GM12878 (cell line): ENCODE data around the gene ZMYND11. TPM values are rescaled to one million over a fixed set of nuclear protein-coding genes. Genes with fewer than 3 reads are reported as not detected.

ENCODE experiments used
- ATAC-seq: fragments of 200-7000 bp; cut with Tn5 transposase; 3 replicates; pipeline ENCODE4 v1.9.1; 2020; ENCODE audit warnings: mild to moderate bottlenecking, moderate library complexity
- Bru-seq: library from RNA; stranded (reverse); fragments of 400-500 nt; gene quantifications from one replicate; lab custom pipeline; 2021; lab: Mats Ljungman, UMichigan
- BruChase-seq, 2 experiments: library from RNA; stranded (reverse); fragments of 400-500 nt; gene quantifications; one replicate each; lab custom pipeline; 2021; lab: Mats Ljungman, UMichigan
- BruUV-seq: library from RNA; stranded (reverse); fragments of 400-500 nt; replicated peaks from 2 replicates; lab custom pipeline; 2021; lab: Mats Ljungman, UMichigan
- CTCF ChIA-PET: fragments of 300-600 bp; sonication (Branson Sonifier 250); formaldehyde crosslinking; extraction: SDS; loops from one replicate; lab custom pipeline; 2021; ENCODE audit warnings: inconsistent platforms; lab: Yijun Ruan, JAX
- POLR2A ChIA-PET: fragments of 350-600 bp; formaldehyde crosslinking; extraction: SDS; loops from one replicate; lab custom pipeline; 2021; ENCODE audit warnings: inconsistent platforms; lab: Charles Lee
- RAD21 ChIA-PET: fragments of 300-600 bp; sonication (Branson Sonifier 250); formaldehyde crosslinking; loops from one replicate; lab custom pipeline; 2023; ENCODE audit warnings: antibody characterized with exemption; ENCODE audit not compliant: unreplicated experiment; lab: Charles Lee
- SMC1A ChIA-PET: fragments of 300-600 bp; sonication (Branson Sonifier 250); formaldehyde crosslinking; loops from one replicate; lab custom pipeline; 2023; ENCODE audit not compliant: unreplicated experiment, uncharacterized antibody; lab: Charles Lee
- DNase-seq: peaks from one replicate; pipeline ENCODE4 v3.0.0-alpha.2; 2011; ENCODE audit warnings: low read depth, low spot score
- FAIRE-seq: peaks from 3 replicates; lab custom pipeline; 2011; peaks lifted over from hg19 to GRCh38; lab: Jason Lieb, UNC
- H2AFZ ChIP-seq: 2 replicates; pipeline ENCODE4 v1.6.0; 2011; ENCODE audit warnings: low read depth, low read length, control low read depth; ENCODE audit not compliant: control insufficient read depth
- H3K27ac ChIP-seq: 2 replicates; pipeline ENCODE4 v1.5.1; 2011; ENCODE audit warnings: control low read depth; ENCODE audit not compliant: control insufficient read depth, insufficient read depth
- H3K27me3 ChIP-seq, 2 experiments: replicated peaks in 1 of 2; 2 replicates each; pipeline versions ENCODE4 v1.6.0 to v1.6.1; 2011; ENCODE audit warnings: low read length in 1 of 2; ENCODE audit not compliant: control insufficient read depth in 2 of 2, insufficient read depth in 2 of 2
- H3K36me3 ChIP-seq, 2 experiments: 2 replicates each; pipeline ENCODE4 v1.5.1; 2011; ENCODE audit warnings: low read length in 1 of 2; ENCODE audit not compliant: control insufficient read depth in 2 of 2, insufficient read depth in 2 of 2
- H3K4me1 ChIP-seq: 2 replicates; pipeline ENCODE4 v1.6.1; 2011; ENCODE audit warnings: mild to moderate bottlenecking, low read length, moderate library complexity, mixed read lengths; ENCODE audit not compliant: control insufficient read depth, insufficient read depth
- H3K4me2 ChIP-seq: 2 replicates; pipeline ENCODE4 v1.6.0; 2011; ENCODE audit warnings: control low read depth; ENCODE audit not compliant: control insufficient read depth, insufficient read depth
- H3K4me3 ChIP-seq: fragments of 200-600 bp; sonication (generic); 2 replicates; pipeline ENCODE4 v1.5.1; 2016
- H3K79me2 ChIP-seq: 2 replicates; pipeline ENCODE4 v1.6.0; 2011; ENCODE audit warnings: low read length; ENCODE audit not compliant: control insufficient read depth, insufficient read depth
- H3K9ac ChIP-seq: 2 replicates; pipeline ENCODE4 v1.8.0; 2011; ENCODE audit warnings: low read length, control low read depth, mixed read lengths; ENCODE audit not compliant: control insufficient read depth, insufficient read depth
- H3K9me3 ChIP-seq: replicated peaks from 3 replicates; pipeline ENCODE4 v1.5.1; 2011; ENCODE audit warnings: mild to moderate bottlenecking, low read length; ENCODE audit not compliant: control insufficient read depth, insufficient read depth
- H4K20me1 ChIP-seq: 2 replicates; pipeline ENCODE4 v1.6.0; 2011; ENCODE audit not compliant: control insufficient read depth, insufficient read depth
- ASH2L ChIP-seq: fragments of 300-600, 200-600 bp; sonication (generic); IDR thresholded peaks from 2 replicates; pipeline ENCODE4 v1.6.1; 2017; ENCODE audit warnings: low read depth, mild to moderate bottlenecking, borderline replicate concordance
- BHLHE40 ChIP-seq, 2 experiments: fragments of 450-650 bp in 1 of 2; IDR thresholded peaks; 2 replicates each; pipeline ENCODE4 v1.6.1; 2011 to 2017; ENCODE audit warnings: low read depth in 2 of 2, borderline replicate concordance in 1 of 2, improper control_type of control experiment in 1 of 2, low read length in 1 of 2, mild to moderate bottlenecking in 1 of 2
- CREB1 ChIP-seq: IDR thresholded peaks from 2 replicates; pipeline ENCODE4 v1.6.1; 2012; ENCODE audit warnings: low read depth, mild to moderate bottlenecking, inconsistent platforms
- ETV6 ChIP-seq, 2 experiments: fragments of 450-650 bp in 1 of 2; IDR thresholded peaks in 1 of 2; conservative IDR thresholded peaks in 1 of 2; 2 replicates each; pipeline ENCODE4 v1.6.1; 2014; ENCODE audit warnings: antibody characterized with exemption in 1 of 2, borderline replicate concordance in 1 of 2, low read depth in 1 of 2, mild to moderate bottlenecking in 1 of 2, moderate library complexity in 1 of 2
- EZH2 ChIP-seq: IDR thresholded peaks from 2 replicates; pipeline ENCODE4 v1.6.1; 2012; ENCODE audit warnings: low read depth, mild to moderate bottlenecking, control low read depth, inconsistent platforms, low read length, borderline replicate concordance; ENCODE audit not compliant: control insufficient read depth
- JUND ChIP-seq: IDR thresholded peaks from 2 replicates; pipeline ENCODE4 v1.6.1; 2012; ENCODE audit warnings: low read depth, mild to moderate bottlenecking, low read length, improper control_type of control experiment, moderate library complexity
- NFXL1 ChIP-seq: fragments of 450-650 bp; IDR thresholded peaks from 2 replicates; pipeline ENCODE4 v1.6.1; 2017; ENCODE audit warnings: antibody characterized with exemption, mild to moderate bottlenecking, borderline replicate concordance
- PML ChIP-seq: IDR thresholded peaks from 2 replicates; pipeline ENCODE4 v1.6.1; 2012; ENCODE audit warnings: low read length, inconsistent platforms
- POLR2A ChIP-seq: IDR thresholded peaks from 2 replicates; pipeline ENCODE4 v1.6.1; 2011; ENCODE audit warnings: low read depth, mild to moderate bottlenecking, low read length
- RELA ChIP-seq: fragments of 450-650 bp; IDR thresholded peaks from 2 replicates; pipeline ENCODE4 v1.8.0; 2014; ENCODE audit warnings: borderline replicate concordance; ENCODE audit not compliant: partially characterized antibody
- RUNX3 ChIP-seq: IDR thresholded peaks from 2 replicates; pipeline ENCODE4 v1.6.1; 2012; ENCODE audit warnings: low read length, inconsistent platforms
- STAT1 ChIP-seq: fragments of 450-650 bp; conservative IDR thresholded peaks from 2 replicates; pipeline ENCODE4 v1.6.1; 2014; ENCODE audit warnings: antibody characterized with exemption, mild to moderate bottlenecking
- TAF1 ChIP-seq: IDR thresholded peaks from 2 replicates; pipeline ENCODE4 v1.6.1; 2011; ENCODE audit warnings: mild to moderate bottlenecking, low read depth, low read length, borderline replicate concordance
- YY1 ChIP-seq: IDR thresholded peaks from 2 replicates; pipeline ENCODE4 v1.6.1; 2011; ENCODE audit warnings: low read depth, mild to moderate bottlenecking, low read length
- WGBS: methylation state at CpG from one replicate; pipeline ENCODE4 v1.1.6; 2016; ENCODE audit warnings: low lambda C conversion rate; ENCODE audit not compliant: insufficient replicate concordance, insufficient coverage; ENCODE audit errors: missing lambda C conversion rate; 5-methylcytosine and 5-hydroxymethylcytosine counted together
- in situ Hi-C: fragments of 300-500 bp; cut with MboI; formaldehyde crosslinking; loops from 9 replicates; pipeline ENCODE4 v1.14.3; 2018; ENCODE audit warnings: mixed read lengths
- intact Hi-C: fragments of 100-400 bp; cut with micrococcal nuclease; formaldehyde crosslinking; loops from one replicate; pipeline ENCODE4 v1.14.2; 2022; ENCODE audit not compliant: unreplicated experiment
- long read RNA-seq, 2 experiments: library from polyadenylated mRNA; unstranded; transcript quantifications; one replicate each; pipeline ENCODE4 v2.0.0, GENCODE V29; 2019 to 2020
- polyA minus RNA-seq, 3 experiments: library from RNA; depleted of rRNA, polyadenylated mRNA; stranded (reverse); fragments of >200 nt; gene quantifications; 2 replicates each; pipeline ENCODE4 v1.2.3, GENCODE V29; 2011
- polyA plus RNA-seq, 11 experiments: library from polyadenylated mRNA; depleted of rRNA in 4 of 11; unstranded in 6 of 11; stranded (reverse) in 5 of 11; fragments of >200 nt; fragmentation: Nextera tagmentation in 4 of 11; fragmentation: Illumina TruSeq in 1 of 11; extraction: Ambion mirVana in 4 of 11; extraction: Trizol in 1 of 11; gene quantifications; 1 replicate in 1 of 11; 2 replicates in 10 of 11; pipeline versions ENCODE4 v1.2.1 to v1.2.3, GENCODE V29; 2011 to 2016; ENCODE audit warnings: inconsistent platforms in 2 of 11, missing spikeins in 2 of 11, low read depth in 1 of 11
- total RNA-seq, 4 experiments: library from RNA; depleted of rRNA in 3 of 4; stranded (reverse); fragments of >200 nt in 3 of 4; fragmentation: Illumina TruSeq in 1 of 4; extraction: Trizol in 1 of 4; gene quantifications; 2 replicates each; pipeline versions ENCODE4 v1.2.1 to v1.2.3, GENCODE V29; 2013 to 2021
- TF ChIP-seq, protein P1 (sequence below): fragments of 450-650 bp; IDR thresholded peaks from 2 replicates; pipeline ENCODE4 v1.6.1; 2018; ENCODE audit warnings: mild to moderate bottlenecking, low read depth, moderate library complexity; ENCODE audit not compliant: partially characterized antibody
- TF ChIP-seq, protein P2 (sequence below): IDR thresholded peaks from 2 replicates; pipeline ENCODE4 v1.6.1; 2012; ENCODE audit warnings: low read length, inconsistent platforms

The ZMYND11 gene
- total RNA-seq (2013; cell fraction: nucleolus; rRNA removed) = 25.5 and 26.7 TPM in 2 replicates
- total RNA-seq (2014; rRNA removed) (11.9 and 13.8 TPM in 2 replicates), total RNA-seq (2014; rRNA removed; fragmentation: Illumina TruSeq; extraction: Trizol) (14.9 and 17.0 TPM in 2 replicates), total RNA-seq (2021) (13.3 and 16.8 TPM in 2 replicates), polyA plus RNA-seq (2011; rRNA removed) (24.4 and 28.4 TPM in 2 replicates), polyA plus RNA-seq (2014; fragmentation: Illumina TruSeq; extraction: Trizol) (18.2 and 19.0 TPM in 2 replicates), polyA plus RNA-seq (2014; fragmentation: Nextera tagmentation; extraction: Ambion mirVana) (1 to 10 TPM; 3.3 to 5.4 TPM), polyA plus RNA-seq (2014; rRNA removed) (11.5 and 12.4 TPM in 2 replicates), polyA plus RNA-seq (2016; fragmentation: Nextera tagmentation; extraction: Ambion mirVana) (10 to 100 TPM; 11.7 to 13.9 TPM), polyA minus RNA-seq (2011; rRNA and poly(A)+ RNA removed) (14.9 and 22.2 TPM in 2 replicates), Bru-seq, nascent RNA (percentile 73 among the genes with signal in this experiment), BruChase-seq, experiment 1, labeled RNA remaining after a 6-hour chase (percentile 75 among the genes with signal in this experiment), BruChase-seq, experiment 2, labeled RNA remaining after a 2-hour chase (percentile 77 among the genes with signal in this experiment)
- polyA plus RNA-seq (2011; ENCODE audit: low read depth) = 6.2 TPM
- 7.5 and 8.8 TPM in 2 replicates for polyA plus RNA-seq (2011; cell fraction: cytosol; rRNA removed)
- 25.7 and 26.2 TPM in 2 replicates for polyA plus RNA-seq (2011; cell fraction: nucleus; rRNA removed)
- 6.0 and 8.9 TPM in 2 replicates for polyA plus RNA-seq (2012)
- 7.6 and 8.4 TPM in 2 replicates for polyA minus RNA-seq (2011; cell fraction: cytosol; rRNA and poly(A)+ RNA removed)
- polyA minus RNA-seq (2011; cell fraction: nucleus; rRNA and poly(A)+ RNA removed) = 5.0 and 8.3 TPM in 2 replicates
- long read RNA-seq, experiment 1, partial matches to known transcripts = 0 of 4 reads
- long read RNA-seq, experiment 1, other reads (novel, unspliced or antisense) = 4 of 4 reads
- long read RNA-seq, experiment 2, partial matches to known transcripts = 10 of 32 reads
- long read RNA-seq, experiment 2, other reads (novel, unspliced or antisense) = 20 of 32 reads

DNA sequence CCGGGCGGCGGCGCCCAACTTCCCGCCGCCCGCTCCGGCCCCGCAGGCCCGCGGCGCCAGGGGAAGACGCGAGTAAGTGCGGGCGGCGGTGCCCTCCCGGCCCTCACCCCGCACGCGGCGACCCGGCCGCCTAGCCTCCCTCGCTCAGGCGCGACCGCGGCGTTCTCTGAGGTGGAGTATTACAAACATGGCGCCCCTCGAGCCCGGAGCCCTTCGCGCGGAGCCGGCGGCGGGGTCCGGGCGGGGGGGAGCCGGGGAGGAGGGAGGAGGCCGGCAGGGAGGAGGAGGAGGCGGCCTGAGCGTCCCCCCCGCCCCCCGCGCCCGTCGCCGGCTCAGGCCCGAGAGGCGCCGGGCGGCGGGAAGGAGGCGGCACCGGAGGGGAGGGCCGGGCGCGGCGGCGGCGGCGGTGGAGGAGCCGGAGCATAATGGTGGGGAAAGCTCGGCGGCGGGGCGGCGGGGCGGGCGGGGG, at the start of gene ZMYND11:
ZMYND11 (plus strand) TSS at position 324 of the 469 bp plus-strand sequence. CDS start 44,558 bp downstream, outside the sequence.
- Histone ChIP-seq H3K4me3 (peak within 1 kb of the TSS; percentile 90), H2AFZ (peak within 1 kb of the TSS; percentile 89), H3K9ac (peak within 1 kb of the TSS; percentile 79), H3K9me3 (no peaks in the 10 kb centered on the region), H3K27ac (peak within 1 kb of the TSS; percentile 80), H3K4me1 (no peaks in the 10 kb centered on the region), H3K36me3 (no peaks in the 10 kb centered on the region), H4K20me1 (peaks cover 7% of the 10 kb centered on the region; the same call in 1 of the 2 replicates), H3K27me3 (no peaks in the 10 kb centered on the region), H3K4me2 (peak within 1 kb of the TSS; percentile 98)
- RAD21 ChIA-PET = no interaction called here
- POLR2A ChIA-PET = no interaction called here
- BruUV-seq = no TSS peak
- no peak for DNase-seq
- in situ Hi-C loops (no loop called here), intact Hi-C loops (loop anchor here (2.0 kb wide), 1 partner anchor 54 kb away; no protein-coding TSS in a partner anchor)
- ATAC-seq = peak; percentile 53
- no peak for FAIRE-seq
- TF ChIP-seq NFXL1 (peak; percentile 58; the same call in 1 of the 2 replicates), ASH2L (no peak), JUND (no peak), PML (0 out of 2 replicates have a peak, but pooled peaks have one; percentile 2), YY1 (peak; percentile 86), BHLHE40 (IDR thresholded peaks at IDR 0.05; ENCODE audit: borderline replicate concordance in 1 of 2, low read depth in 2 of 2, low read length in 1 of 2) (no peak), POLR2A (peak; percentile 73), RELA (no peak), CREB1 (0 out of 2 replicates have a peak, but pooled peaks have one; percentile 6), STAT1 (no peak), RUNX3 (no peak), EZH2 (no peak), TAF1 (no peak; the same call in 1 of the 2 replicates), ETV6 (conservative IDR thresholded peaks at IDR 0.05 in 1 of 2, IDR thresholded peaks at IDR 0.05 in 1 of 2; ENCODE audit: borderline replicate concordance in 1 of 2, low read depth in 1 of 2) (no peak)
- TF ChIP-seq, protein P1, sequence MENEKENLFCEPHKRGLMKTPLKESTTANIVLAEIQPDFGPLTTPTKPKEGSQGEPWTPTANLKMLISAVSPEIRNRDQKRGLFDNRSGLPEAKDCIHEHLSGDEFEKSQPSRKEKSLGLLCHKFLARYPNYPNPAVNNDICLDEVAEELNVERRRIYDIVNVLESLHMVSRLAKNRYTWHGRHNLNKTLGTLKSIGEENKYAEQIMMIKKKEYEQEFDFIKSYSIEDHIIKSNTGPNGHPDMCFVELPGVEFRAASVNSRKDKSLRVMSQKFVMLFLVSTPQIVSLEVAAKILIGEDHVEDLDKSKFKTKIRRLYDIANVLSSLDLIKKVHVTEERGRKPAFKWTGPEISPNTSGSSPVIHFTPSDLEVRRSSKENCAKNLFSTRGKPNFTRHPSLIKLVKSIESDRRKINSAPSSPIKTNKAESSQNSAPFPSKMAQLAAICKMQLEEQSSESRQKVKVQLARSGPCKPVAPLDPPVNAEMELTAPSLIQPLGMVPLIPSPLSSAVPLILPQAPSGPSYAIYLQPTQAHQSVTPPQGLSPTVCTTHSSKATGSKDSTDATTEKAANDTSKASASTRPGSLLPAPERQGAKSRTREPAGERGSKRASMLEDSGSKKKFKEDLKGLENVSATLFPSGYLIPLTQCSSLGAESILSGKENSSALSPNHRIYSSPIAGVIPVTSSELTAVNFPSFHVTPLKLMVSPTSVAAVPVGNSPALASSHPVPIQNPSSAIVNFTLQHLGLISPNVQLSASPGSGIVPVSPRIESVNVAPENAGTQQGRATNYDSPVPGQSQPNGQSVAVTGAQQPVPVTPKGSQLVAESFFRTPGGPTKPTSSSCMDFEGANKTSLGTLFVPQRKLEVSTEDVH = no peak
- TF ChIP-seq, protein P2, sequence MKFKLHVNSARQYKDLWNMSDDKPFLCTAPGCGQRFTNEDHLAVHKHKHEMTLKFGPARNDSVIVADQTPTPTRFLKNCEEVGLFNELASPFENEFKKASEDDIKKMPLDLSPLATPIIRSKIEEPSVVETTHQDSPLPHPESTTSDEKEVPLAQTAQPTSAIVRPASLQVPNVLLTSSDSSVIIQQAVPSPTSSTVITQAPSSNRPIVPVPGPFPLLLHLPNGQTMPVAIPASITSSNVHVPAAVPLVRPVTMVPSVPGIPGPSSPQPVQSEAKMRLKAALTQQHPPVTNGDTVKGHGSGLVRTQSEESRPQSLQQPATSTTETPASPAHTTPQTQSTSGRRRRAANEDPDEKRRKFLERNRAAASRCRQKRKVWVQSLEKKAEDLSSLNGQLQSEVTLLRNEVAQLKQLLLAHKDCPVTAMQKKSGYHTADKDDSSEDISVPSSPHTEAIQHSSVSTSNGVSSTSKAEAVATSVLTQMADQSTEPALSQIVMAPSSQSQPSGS = no peak
- TF ChIP-seq, all 136 proteins: peak for 5
- peaks cover 49% of the 10 kb centered on the region for H3K79me2 ChIP-seq
- 0% methylated on average over 1 of the region's 73 CpGs for WGBS
- ChIA-PET SMC1A (no interaction called here), CTCF (no interaction called here)
